HepG2 (cell line): ENCODE results near the gene GUSB. TPM values are rescaled to one million over a fixed set of nuclear protein-coding genes. Genes with fewer than 3 reads are reported as not detected.
A peak's percentile ranks its signal among the peaks of the same experiment; 100 is the strongest.

Experiments used
- ATAC-seq: fragments of 200-7000 bp; cut with Tn5 transposase; 3 replicates; pipeline ENCODE4 v1.9.1; 2020; ENCODE audit warnings: mild to moderate bottlenecking, moderate library complexity
- BruUV-seq: library from RNA; stranded (reverse); fragments of 400-500 nt; replicated peaks from 2 replicates; lab custom pipeline; 2021; lab: Mats Ljungman, UMichigan
- CTCF ChIA-PET: fragments of 300-600 bp; formaldehyde crosslinking; extraction: SDS; loops from one replicate; lab custom pipeline; 2021; ENCODE audit warnings: low total read pairs, inconsistent platforms, low intra/inter-chr PET ratio; lab: Yijun Ruan, JAX
- POLR2A ChIA-PET: fragments of 350-600 bp; sonication (Branson Sonifier 250); formaldehyde crosslinking; loops from one replicate; lab custom pipeline; 2020; ENCODE audit warnings: antibody characterized with exemption, inconsistent platforms; lab: Yijun Ruan, JAX
- DNase-seq: peaks from one replicate; pipeline ENCODE4 v3.0.0-alpha.2; 2015; ENCODE audit warnings: low spot score
- FAIRE-seq: peaks from 3 replicates; lab custom pipeline; 2011; peaks lifted over from hg19 to GRCh38; lab: Jason Lieb, UNC
- H2AFZ ChIP-seq: one replicate; pipeline ENCODE4 v1.6.1; 2011; ENCODE audit warnings: low read length, inconsistent platforms
- H3K27ac ChIP-seq: fragments of 300-600 bp; 3 replicates; pipeline ENCODE4 v1.8.0; 2011; ENCODE audit warnings: mixed run types, mild to moderate bottlenecking, mixed read lengths, low read length, inconsistent platforms; ENCODE audit not compliant: insufficient read depth; ENCODE audit errors: extremely low read length
- H3K27me3 ChIP-seq, 2 experiments: fragments of 200-600 bp in 1 of 2; 2 replicates in 1 of 2; 3 replicates in 1 of 2; pipeline versions ENCODE4 v1.6.0 to v1.8.0; 2011; ENCODE audit warnings: low read length in 2 of 2, mild to moderate bottlenecking in 2 of 2, moderate library complexity in 2 of 2, inconsistent platforms in 1 of 2; ENCODE audit not compliant: insufficient read depth in 2 of 2, control insufficient read depth in 1 of 2
- H3K36me3 ChIP-seq, 2 experiments: fragments of 200-600 bp in 1 of 2; replicated peaks in 1 of 2; 2 replicates in 1 of 2; 3 replicates in 1 of 2; pipeline versions ENCODE4 v1.5.1 to v1.8.0; 2011; ENCODE audit warnings: low read length in 2 of 2, inconsistent platforms in 1 of 2; ENCODE audit not compliant: insufficient read depth in 2 of 2, control insufficient read depth in 1 of 2
- H3K4me1 ChIP-seq: 2 replicates; pipeline ENCODE4 v1.5.1; 2012; ENCODE audit warnings: low read length, inconsistent platforms; ENCODE audit not compliant: insufficient read depth
- H3K4me2 ChIP-seq: 2 replicates; pipeline ENCODE4 v1.6.0; 2011; ENCODE audit warnings: low read depth, low read length, inconsistent platforms
- H3K4me3 ChIP-seq, 3 experiments: fragments of 200-600 bp in 1 of 3; sonication (generic), shearing (Covaris generic) in 1 of 3; replicated peaks in 1 of 3; 2 replicates each; pipeline ENCODE4 v1.5.1; 2011 to 2016; ENCODE audit warnings: low read length in 3 of 3, inconsistent platforms in 2 of 3, low read depth in 2 of 3, mild to moderate bottlenecking in 2 of 3, control low read depth in 1 of 3, mixed read lengths in 1 of 3; ENCODE audit not compliant: insufficient read depth in 1 of 3
- H3K79me2 ChIP-seq: one replicate; pipeline ENCODE4 v1.6.1; 2011; ENCODE audit warnings: low read length, inconsistent platforms; ENCODE audit not compliant: insufficient read depth
- H3K9ac ChIP-seq: 2 replicates; pipeline ENCODE4 v1.6.0; 2011; ENCODE audit warnings: mild to moderate bottlenecking, low read depth, low read length, inconsistent platforms; ENCODE audit not compliant: insufficient read depth
- H3K9me3 ChIP-seq: 2 replicates; pipeline ENCODE4 v1.5.1; 2012; ENCODE audit warnings: mild to moderate bottlenecking, low read length
- H4K20me1 ChIP-seq: 2 replicates; pipeline ENCODE4 v1.6.0; 2011; ENCODE audit warnings: inconsistent platforms, mild to moderate bottlenecking, low read length, moderate library complexity; ENCODE audit not compliant: insufficient read depth
- KDM5B ChIP-seq: sonication (generic); formaldehyde crosslinking; IDR thresholded peaks from 2 replicates; pipeline ENCODE4 v1.4.0; 2020; ENCODE audit warnings: missing genetic modification reagents, mild to moderate bottlenecking, borderline replicate concordance
- MAFF ChIP-seq: IDR thresholded peaks from 2 replicates; pipeline ENCODE4 v1.6.1; 2011; ENCODE audit warnings: low read depth, low read length, improper control_type of control experiment
- MAFK ChIP-seq, 2 experiments: IDR thresholded peaks in 1 of 2; conservative IDR thresholded peaks in 1 of 2; 2 replicates each; pipeline ENCODE4 v1.6.1; 2011; ENCODE audit warnings: improper control_type of control experiment in 2 of 2, low read length in 2 of 2
- POLR2G ChIP-seq: fragments of 200-400 bp; formaldehyde crosslinking; IDR thresholded peaks from 2 replicates; pipeline ENCODE4 v1.6.1; 2018; ENCODE audit warnings: mild to moderate bottlenecking, low read depth, low read length, moderate library complexity
- WGBS: methylation state at CpG from one replicate; pipeline ENCODE4 v1.1.6; 2017; ENCODE audit warnings: low lambda C conversion rate; 5-methylcytosine and 5-hydroxymethylcytosine counted together
- in situ Hi-C: cut with HindIII; loops from 2 replicates; pipeline ENCODE4 v1.10.0; 2017; ENCODE audit warnings: low pct_unique_long_range_greater_than_20kb; ENCODE audit not compliant: extremely low pct_ligation_motif_present
- intact Hi-C: fragments of 100-400 bp; cut with micrococcal nuclease; formaldehyde crosslinking; loops from one replicate; pipeline ENCODE4 v1.10.0; 2022; ENCODE audit not compliant: unreplicated experiment
- polyA plus RNA-seq, 8 experiments: library from polyadenylated mRNA; depleted of rRNA in 3 of 8; stranded (reverse) in 7 of 8; unstranded in 1 of 8; fragments of >200 nt; fragmentation: Illumina TruSeq in 4 of 8; extraction: Trizol in 4 of 8; gene quantifications; 2 replicates each; pipeline versions ENCODE4 v1.2.1 to v1.2.3, GENCODE V29; 2011 to 2016; ENCODE audit warnings: low read depth in 4 of 8, missing spikeins in 1 of 8, mixed read lengths in 1 of 8; ENCODE audit not compliant: insufficient read depth in 1 of 8
- total RNA-seq, 5 experiments: library from RNA; depleted of rRNA; stranded (reverse); fragments of >200 nt; fragmentation: Illumina TruSeq; extraction: Trizol; gene quantifications; 2 replicates each; pipeline ENCODE4 v1.2.3, GENCODE V29; 2016; ENCODE audit warnings: low read depth in 1 of 5
- TF ChIP-seq, protein P1 (sequence below): IDR thresholded peaks from 2 replicates; pipeline ENCODE4 v1.6.1; 2016; ENCODE audit warnings: missing compliant biosample characterization, missing genetic modification reagents, borderline replicate concordance
- TF ChIP-seq, protein P2 (sequence below): sonication (generic); formaldehyde crosslinking; IDR thresholded peaks from 2 replicates; pipeline ENCODE4 v1.4.0; 2020; ENCODE audit warnings: mild to moderate bottlenecking, missing genetic modification reagents

The GUSB gene
- total and polyA plus RNA-seq, 2 of the 13 experiments (the other 11 are each of a cell fraction or from before 2014, with no cell fraction given) = 18.8 to 60.0 TPM

DNA sequence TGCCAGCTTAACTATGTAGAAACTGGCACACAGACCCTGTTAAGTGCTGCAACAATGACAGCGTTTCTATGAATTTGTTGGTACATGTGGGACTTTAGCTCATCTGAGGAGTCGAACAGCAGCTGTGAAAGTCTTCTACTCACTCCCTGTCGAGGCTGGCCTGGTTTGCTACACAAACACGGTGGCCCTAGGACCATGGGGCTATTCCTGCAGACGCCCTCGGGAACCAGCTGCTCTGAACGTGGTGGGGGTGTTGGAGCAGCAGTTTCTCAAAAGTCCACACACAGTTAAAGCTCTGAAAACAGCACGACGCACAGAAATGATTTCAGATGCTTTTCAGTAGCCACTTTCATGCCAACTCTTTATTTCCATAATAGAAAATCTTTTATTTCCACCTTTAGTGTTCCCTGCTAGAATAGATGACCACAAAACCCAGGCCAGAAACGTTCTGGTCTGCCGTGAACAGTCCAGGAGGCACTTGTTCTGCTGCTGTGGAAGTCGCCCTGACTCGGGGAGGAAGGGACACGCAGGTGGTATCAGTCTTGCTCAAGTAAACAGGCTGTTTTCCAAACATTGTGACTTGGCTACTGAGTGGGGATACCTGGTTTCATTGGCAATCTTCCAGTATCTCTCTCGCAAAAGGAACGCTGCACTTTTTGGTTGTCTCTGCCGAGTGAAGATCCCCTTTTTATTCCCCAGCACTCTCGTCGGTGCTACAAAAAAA lies 21.5 kb downstream of the GUSB start:
- no peak; the same call in 2 of the 3 replicates for ATAC-seq
- intact Hi-C loops (no loop called here), in situ Hi-C loops (no loop called here)
- H2AFZ ChIP-seq = no peak overlapping the region
- H3K4me2 ChIP-seq = no peak overlapping the region
- H3K9ac ChIP-seq = no peak overlapping the region
- H3K4me1 ChIP-seq = peaks cover 7% of the 10 kb centered on the region; the same call in 1 of the 2 replicates
- H4K20me1 ChIP-seq = 0 out of 2 replicates have a peak, but pooled peaks cover 3% of the 10 kb centered on the region
- DNase-seq = no peak
- CTCF ChIA-PET = no interaction called here
- no TSS peak for BruUV-seq
- no peak for FAIRE-seq
- no peaks in the 10 kb centered on the region for H3K9me3 ChIP-seq
- peaks cover 11 to 64% of the 10 kb centered on the region in 2 experiments for H3K36me3 ChIP-seq
- WGBS = 95% methylated on average over 14 of the region's 19 CpGs
- POLR2A ChIA-PET = no interaction called here
- TF ChIP-seq KDM5B = no peak
- TF ChIP-seq, protein P1, sequence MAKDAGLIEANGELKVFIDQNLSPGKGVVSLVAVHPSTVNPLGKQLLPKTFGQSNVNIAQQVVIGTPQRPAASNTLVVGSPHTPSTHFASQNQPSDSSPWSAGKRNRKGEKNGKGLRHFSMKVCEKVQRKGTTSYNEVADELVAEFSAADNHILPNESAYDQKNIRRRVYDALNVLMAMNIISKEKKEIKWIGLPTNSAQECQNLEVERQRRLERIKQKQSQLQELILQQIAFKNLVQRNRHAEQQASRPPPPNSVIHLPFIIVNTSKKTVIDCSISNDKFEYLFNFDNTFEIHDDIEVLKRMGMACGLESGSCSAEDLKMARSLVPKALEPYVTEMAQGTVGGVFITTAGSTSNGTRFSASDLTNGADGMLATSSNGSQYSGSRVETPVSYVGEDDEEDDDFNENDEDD (CRISPR knock-in tag) = no peak
- 0 out of 2 replicates have a peak, but pooled peaks have one; percentile 27 for TF ChIP-seq POLR2G
- no peaks in the 10 kb centered on the region for H3K27me3 ChIP-seq
- no peak overlapping the region for H3K27ac ChIP-seq
- no peaks in the 10 kb centered on the region for H3K79me2 ChIP-seq
- no peak overlapping the region for H3K4me3 ChIP-seq

DNA sequence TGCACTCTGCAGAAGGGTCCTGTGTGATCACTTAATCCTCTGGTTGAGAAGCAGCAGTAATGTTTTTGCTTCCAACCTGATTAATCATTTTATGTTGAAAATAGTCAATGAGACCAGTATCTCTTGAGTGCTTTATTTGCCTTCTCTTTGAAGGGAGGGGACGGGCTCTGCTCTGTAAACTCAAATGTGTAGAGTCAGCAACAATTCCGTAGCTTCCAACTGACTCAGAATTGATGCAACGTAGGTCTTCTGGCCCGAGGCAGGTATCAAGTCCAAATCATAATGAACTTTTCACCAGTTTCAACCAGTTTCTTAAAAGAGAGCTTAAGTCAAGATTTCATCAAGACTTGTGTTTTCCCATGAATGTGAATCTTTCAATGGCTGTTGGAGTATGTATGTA lies 26.3 kb downstream of the GUSB start:
- Histone ChIP-seq H3K9ac (no peak overlapping the region), H3K4me2 (no peak overlapping the region), H3K4me1 (no peaks in the 10 kb centered on the region), H4K20me1 (0 out of 2 replicates have a peak, but pooled peaks cover 2% of the 10 kb centered on the region), H3K27me3 (no peaks in the 10 kb centered on the region), H3K27ac (no peak overlapping the region), H3K36me3 (peaks cover 8 to 42% of the 10 kb centered on the region in 2 experiments), H3K9me3 (no peaks in the 10 kb centered on the region), H3K4me3 (no peak overlapping the region), H2AFZ (no peak overlapping the region), H3K79me2 (no peaks in the 10 kb centered on the region)
- TF ChIP-seq, protein P2, sequence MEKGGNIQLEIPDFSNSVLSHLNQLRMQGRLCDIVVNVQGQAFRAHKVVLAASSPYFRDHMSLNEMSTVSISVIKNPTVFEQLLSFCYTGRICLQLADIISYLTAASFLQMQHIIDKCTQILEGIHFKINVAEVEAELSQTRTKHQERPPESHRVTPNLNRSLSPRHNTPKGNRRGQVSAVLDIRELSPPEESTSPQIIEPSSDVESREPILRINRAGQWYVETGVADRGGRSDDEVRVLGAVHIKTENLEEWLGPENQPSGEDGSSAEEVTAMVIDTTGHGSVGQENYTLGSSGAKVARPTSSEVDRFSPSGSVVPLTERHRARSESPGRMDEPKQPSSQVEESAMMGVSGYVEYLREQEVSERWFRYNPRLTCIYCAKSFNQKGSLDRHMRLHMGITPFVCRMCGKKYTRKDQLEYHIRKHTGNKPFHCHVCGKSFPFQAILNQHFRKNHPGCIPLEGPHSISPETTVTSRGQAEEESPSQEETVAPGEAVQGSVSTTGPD (CRISPR knock-in tag) = no peak
- peak; percentile 78 for TF ChIP-seq MAFF
- peak; percentile 71 to 84 for TF ChIP-seq MAFK (conservative IDR thresholded peaks at IDR 0.05 in 1 of 2, IDR thresholded peaks at IDR 0.05 in 1 of 2; ENCODE audit: low read length in 2 of 2)
- in situ Hi-C loops (no loop called here), intact Hi-C loops (no loop called here)
- ChIA-PET CTCF (no interaction called here), POLR2A (no interaction called here)
- DNase-seq = no peak
- 80% methylated on average over 4 of the region's 4 CpGs for WGBS
- no peak for FAIRE-seq
- no peak for ATAC-seq
- BruUV-seq = no TSS peak
